Measurements from ENCODE around the gene PLXDC2. TPM values are rescaled to one million over a fixed set of nuclear protein-coding genes. Genes with fewer than 3 reads are reported as not detected.

PLXDC2 gene
- total RNA-seq, 1 donor from 2014 or later, result 79.2 TPM

- H3K27me3 Mint-ChIP-seq, result no peaks in the 10 kb centered on the region
- H3K4me3 Mint-ChIP-seq, result no peak overlapping the region
- H3K36me3 Mint-ChIP-seq, result peaks cover 8% of the 10 kb centered on the region
- no peak for DNase-seq (ENCODE audit: extremely low spot score, unreplicated experiment)
- no peak overlapping the region for H3K27ac Mint-ChIP-seq
- peaks cover 5% of the 10 kb centered on the region for H3K9me3 Mint-ChIP-seq
- no peak for TF ChIP-seq CTCF (conservative IDR thresholded peaks at IDR 0.05)
- peaks cover 37% of the 10 kb centered on the region for H3K4me1 Mint-ChIP-seq (ENCODE audit: unreplicated experiment)
Measured at GRCh38 chr10:19845503-19846368, 29.5 kb downstream of the PLXDC2 start.

GRCh38 chr10:19847321-19847720, 31.1 kb downstream of the PLXDC2 start:
- Mint-ChIP-seq H3K4me3 (no peak overlapping the region), H3K36me3 (peaks cover 8% of the 10 kb centered on the region), H3K4me1 (ENCODE audit: unreplicated experiment) (peaks cover 40% of the 10 kb centered on the region), H3K27me3 (no peaks in the 10 kb centered on the region), H3K9me3 (peaks cover 5% of the 10 kb centered on the region), H3K27ac (no peak overlapping the region)
- TF ChIP-seq CTCF (conservative IDR thresholded peaks at IDR 0.05), result no peak
- DNase-seq (ENCODE audit: extremely low spot score, unreplicated experiment), result no peak

GRCh38 chr10:19848226-19848985, 32.2 kb downstream of the PLXDC2 start:
- no peak for TF ChIP-seq CTCF (conservative IDR thresholded peaks at IDR 0.05)
- no peak for DNase-seq (ENCODE audit: extremely low spot score, unreplicated experiment)
- H3K27ac Mint-ChIP-seq, result no peak overlapping the region
- peaks cover 34% of the 10 kb centered on the region for H3K4me1 Mint-ChIP-seq (ENCODE audit: unreplicated experiment)
- no peaks in the 10 kb centered on the region for H3K27me3 Mint-ChIP-seq
- H3K4me3 Mint-ChIP-seq, result no peak overlapping the region
- H3K36me3 Mint-ChIP-seq, result peaks cover 8% of the 10 kb centered on the region
- peaks cover 5% of the 10 kb centered on the region for H3K9me3 Mint-ChIP-seq

GRCh38 chr10:19853831-19854230, 37.6 kb downstream of the PLXDC2 start:
- Mint-ChIP-seq H3K4me3 (no peak overlapping the region), H3K27me3 (no peaks in the 10 kb centered on the region), H3K4me1 (ENCODE audit: unreplicated experiment) (peaks cover 21% of the 10 kb centered on the region), H3K27ac (no peak overlapping the region), H3K9me3 (peaks cover 7% of the 10 kb centered on the region), H3K36me3 (peaks cover 5% of the 10 kb centered on the region)
- no peak for DNase-seq (ENCODE audit: extremely low spot score, unreplicated experiment)
- TF ChIP-seq CTCF (conservative IDR thresholded peaks at IDR 0.05), result no peak

GRCh38 chr10:19857876-19858275, 41.6 kb downstream of the PLXDC2 start:
- Mint-ChIP-seq H3K4me1 (ENCODE audit: unreplicated experiment) (peaks cover 34% of the 10 kb centered on the region), H3K27me3 (no peaks in the 10 kb centered on the region), H3K27ac (no peak overlapping the region), H3K4me3 (no peak overlapping the region), H3K36me3 (peaks cover 12% of the 10 kb centered on the region), H3K9me3 (peaks cover 7% of the 10 kb centered on the region)
- DNase-seq (ENCODE audit: extremely low spot score, unreplicated experiment), result no peak
- no peak for TF ChIP-seq CTCF (conservative IDR thresholded peaks at IDR 0.05)
